SIG-M5 treated with dmso at 0.1 percent for 504 hours (cell line): ENCODE measurements around the gene PLXDC1.
"Not testable (repeated sequence)": the region's sequence is repeated elsewhere in the genome, so short reads cannot be mapped to it uniquely, and the experiment has no call there.

Experiments
- DNase-seq: peaks from one replicate; lab custom pipeline; 2025; ENCODE audit not compliant: unreplicated experiment; lab: John Stamatoyannopoulos, UW

PLXDC1 gene

DNA sequence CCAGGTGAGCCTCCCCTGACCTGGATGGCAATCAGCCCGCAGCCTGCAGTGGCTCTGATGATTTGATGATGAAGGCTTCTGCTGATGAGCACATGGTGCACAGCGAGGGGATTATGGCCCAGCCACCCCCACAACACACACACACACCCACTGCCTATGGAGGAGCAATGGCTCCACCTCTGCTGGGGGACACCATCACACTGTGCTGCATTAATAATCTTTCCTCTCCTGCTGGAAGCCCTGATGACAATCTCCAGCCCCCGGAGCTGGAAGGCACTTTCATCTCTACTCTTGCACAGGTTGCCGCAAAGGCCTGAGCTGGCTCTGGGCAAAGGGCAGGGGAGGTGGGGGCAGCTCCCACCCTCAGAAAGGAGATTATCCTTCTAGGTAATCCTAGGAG is 79.9 kb downstream of the PLXDC1 start:
- no peak for DNase-seq

DNA sequence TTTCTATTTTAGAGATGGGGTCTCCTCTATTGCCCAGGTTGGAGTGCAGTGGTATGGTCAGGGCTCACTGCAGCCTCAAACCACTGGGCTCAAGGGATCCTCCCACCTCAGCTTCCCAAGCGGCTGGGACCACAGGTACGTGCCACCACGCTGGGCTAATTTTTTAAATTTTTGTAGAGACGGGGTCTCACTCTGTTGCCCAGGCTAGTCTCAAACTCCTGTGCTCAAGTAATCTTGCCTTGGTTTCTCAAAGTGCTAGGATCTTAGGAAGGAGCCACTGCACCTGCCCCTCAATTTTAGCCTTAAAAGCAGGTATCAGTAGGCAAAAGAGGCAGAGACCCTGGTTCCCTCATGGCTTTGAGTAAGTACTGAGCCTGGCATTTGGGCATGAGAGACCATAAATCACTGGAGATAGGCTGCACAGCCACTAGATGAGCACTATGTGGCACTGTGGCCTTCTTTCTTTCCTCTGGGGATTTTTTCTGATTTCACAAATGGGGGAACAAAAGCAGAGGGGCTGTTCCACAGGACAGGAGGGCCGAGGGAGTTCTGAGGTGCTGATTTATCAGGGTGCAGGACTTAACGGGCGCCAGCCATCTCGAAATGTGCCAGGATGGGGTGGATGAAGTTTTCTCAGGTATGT is 82.2 kb downstream of the PLXDC1 start:
- DNase-seq, result peak; percentile 56

DNA sequence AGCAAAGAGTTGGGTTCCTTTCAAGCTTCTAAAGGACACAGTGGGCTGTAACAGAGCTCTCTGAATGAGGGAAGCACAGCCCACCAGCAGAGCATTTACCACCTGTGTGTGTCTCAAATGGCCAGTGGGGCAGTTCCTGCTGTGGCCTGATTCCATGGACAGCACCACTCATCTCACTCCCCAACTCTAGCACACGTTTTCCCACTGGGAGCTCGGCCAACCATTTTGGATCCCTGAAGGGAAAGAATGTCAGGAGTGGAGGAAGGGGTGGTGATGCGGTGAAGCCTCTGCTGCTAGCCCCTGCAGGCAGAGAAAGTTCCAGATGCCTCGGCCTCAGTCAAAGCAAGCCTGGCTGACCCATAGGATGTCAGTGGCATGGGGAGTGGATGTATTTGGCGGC is 86.6 kb downstream of the PLXDC1 start:
- no peak for DNase-seq

DNA sequence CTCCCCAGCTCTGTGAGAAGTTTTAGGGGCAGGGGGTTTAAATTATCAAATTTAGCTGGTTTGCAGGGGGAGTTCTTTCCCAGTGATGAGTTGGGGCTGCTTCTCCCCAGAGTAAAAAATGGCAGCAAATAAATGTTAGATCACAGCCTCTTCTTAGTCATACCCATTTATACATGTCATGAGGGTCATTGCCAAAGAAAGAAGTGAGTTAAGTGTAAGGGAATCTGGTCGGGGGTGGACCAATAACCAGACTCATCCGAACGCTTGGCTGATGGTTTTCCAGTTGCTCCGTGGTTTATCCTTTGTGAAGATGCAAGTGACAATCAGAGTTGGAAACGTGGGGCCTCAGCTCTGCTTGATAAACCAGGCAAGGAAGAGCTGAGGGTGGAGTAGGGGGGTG is 87.1 kb downstream of the PLXDC1 start:
- DNase-seq, result no peak

DNA sequence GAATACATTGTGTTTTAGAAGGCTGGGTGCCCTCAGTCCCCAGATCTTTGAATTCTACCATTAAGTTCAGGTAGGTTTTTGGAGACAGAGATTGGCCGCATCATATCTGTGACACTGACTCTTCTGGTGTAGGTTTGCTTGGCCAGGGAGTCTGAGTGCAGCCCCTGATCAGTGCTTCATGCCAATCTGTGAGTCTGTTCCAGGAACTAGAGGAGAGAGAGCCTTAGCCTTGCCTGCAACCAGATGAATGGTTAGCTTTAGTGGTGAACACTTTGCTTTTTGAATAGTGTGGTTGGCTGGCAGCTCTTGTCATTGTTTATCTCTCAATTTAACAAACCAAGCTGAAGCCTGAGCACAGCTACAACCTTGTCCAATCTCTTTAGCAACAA is 87.8 kb downstream of the PLXDC1 start:
- DNase-seq, result no peak

DNA sequence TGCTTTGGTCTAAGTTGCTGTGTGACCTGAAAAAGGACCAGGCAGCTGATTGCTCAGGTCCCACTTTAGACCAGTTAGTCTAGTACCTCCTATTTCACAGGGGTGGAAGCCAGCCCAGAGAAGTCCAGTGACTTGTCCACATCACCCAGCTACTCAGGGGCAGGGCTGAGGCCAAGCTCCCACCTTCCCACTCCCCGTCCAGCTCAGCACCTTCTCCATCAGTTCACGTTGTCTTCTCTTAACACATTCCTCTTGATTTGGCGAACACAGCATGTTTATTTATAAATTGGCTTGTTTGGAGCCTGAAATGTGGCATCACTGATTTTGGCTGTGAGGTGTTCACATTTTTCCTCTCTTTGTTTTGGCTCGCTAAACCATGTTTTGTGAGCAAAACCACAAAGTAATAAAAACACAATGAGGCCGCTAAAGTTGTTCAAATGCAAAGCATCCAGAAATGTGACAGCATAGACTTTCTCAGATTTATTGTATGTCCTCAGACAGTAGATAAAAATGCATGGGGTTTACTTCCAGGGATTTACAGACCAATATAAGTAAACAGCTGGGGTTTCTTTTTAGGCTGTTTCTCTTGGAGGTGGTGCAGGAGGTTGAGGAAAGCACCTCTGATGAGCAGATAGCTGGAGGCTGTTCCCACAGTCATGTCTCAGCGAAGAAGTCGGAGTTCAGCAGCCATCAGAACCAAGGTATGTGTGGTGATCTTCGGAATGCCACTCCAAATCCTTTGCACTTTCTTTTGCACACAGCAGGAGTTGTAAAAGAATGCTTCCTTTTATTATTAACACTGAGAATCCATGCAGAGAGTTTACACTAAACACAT is 88.4 kb downstream of the PLXDC1 start:
- DNase-seq, result no peak

DNA sequence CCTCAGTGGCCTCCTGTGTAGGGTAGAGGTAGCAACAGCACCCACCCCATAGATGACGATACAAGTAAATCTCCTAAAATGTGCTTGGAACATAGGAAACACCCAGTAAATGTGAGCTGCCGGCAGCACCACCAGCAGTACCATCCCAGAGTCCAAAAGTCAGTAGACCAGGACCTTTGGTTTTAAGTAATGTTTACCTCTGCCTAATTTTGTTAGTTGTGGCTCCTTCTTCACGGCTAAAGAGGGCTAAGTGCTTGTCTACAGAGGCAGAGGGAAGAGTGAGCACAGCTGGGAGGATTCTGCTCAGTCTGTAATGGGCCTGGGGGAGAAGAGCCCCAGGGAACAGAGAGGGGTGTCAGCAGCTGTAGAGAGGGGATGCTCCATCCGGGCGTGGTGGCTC is 92.9 kb downstream of the PLXDC1 start:
- no peak for DNase-seq

DNA sequence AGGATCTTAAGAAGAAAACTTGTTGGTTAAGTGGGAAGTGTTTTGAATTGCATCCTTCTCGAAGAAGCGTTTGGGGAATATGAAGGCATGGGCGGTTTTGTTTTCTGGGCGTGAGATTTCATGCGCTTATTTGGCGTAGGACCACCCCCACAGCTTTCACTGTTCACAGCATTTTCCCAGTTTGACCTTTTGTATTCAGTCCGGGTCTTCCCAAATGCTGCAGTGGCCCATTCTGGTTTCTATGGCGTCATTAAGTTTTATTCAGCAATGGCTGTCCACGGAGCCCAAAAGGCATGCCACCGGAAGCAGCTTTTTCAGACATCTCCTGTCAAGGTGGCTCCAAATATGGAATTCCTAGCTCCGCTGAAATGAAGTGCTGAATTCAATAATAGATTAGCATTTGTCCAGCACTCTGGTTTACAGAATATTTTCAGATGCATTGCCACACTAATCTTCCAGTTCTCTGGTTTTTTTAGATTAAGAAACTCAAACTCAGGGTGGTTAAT is 93.7 kb downstream of the PLXDC1 start:
- no peak for DNase-seq

DNA sequence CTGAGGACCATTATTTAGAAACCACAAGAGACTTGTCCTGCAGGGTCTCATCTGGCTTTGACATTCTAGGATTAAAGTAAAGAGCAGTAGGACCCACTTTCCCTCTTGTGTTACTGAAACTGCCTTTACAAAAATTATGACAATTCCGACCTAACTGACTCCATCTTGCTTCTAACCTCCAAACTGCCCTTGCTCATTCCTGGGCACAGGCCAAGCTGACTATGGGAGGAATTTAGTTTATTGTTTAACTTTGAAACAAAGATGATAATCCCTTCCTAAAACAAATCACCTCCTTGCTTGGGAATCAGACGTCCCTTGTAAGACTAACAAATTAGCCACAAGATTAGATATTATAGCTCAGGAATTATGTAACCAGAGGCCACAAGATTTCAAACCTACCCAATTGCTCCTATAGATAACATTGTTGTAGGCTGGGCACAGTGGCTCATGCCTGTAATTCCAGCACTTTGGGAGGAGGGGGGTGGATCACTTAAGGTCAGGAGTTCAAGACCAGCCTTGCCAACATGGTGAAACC is 97.3 kb downstream of the PLXDC1 start:
- DNase-seq, result no peak

DNA sequence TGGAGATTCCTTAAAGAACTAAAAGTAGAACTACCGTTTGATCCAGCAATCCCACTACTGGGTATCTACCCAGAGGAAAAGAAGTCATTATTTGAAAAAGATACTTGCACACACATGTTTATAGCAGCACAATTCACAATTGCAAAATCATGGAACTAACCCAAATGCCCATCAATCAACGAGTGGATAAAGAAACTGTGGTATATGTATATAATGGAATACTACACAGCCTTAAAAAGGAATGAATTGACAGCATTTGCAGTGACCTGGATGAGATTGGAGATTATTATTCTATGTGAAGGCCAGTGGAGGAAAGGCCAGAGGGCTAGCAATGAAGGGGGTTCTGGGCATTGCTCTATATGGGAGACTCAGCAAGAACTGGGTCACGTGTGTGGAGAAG is 99.0 kb downstream of the PLXDC1 start:
- not testable (repeated sequence) for DNase-seq

DNA sequence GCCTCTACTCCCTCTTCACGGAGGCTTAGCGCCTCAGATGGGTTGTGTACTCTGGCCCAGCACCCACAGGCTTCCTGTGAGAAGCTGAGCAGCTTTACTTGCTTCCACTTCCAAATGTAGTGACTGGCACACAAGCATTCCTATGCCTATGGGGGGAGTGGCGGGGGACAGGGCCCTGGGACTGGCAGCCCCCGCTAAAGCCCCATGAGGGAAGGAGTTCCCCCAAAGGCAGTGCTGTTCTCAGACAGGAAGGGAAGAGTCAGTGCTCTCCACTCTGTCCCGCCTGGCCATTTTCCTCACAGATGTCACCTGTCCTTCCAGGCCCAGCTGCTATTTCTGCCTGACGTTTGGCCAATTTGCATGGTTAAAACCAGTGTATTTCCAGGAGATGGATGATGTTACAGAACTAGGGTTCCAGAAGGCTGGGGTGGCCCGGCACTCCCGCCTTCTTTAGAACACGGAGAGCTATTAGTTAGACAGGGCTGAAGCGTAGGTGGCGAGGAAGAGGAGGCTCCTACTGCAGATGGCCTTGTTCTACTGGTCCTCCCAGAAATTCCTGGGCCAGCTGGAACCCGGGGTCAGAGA is 100.3 kb downstream of the PLXDC1 start:
- DNase-seq, result no peak

DNA sequence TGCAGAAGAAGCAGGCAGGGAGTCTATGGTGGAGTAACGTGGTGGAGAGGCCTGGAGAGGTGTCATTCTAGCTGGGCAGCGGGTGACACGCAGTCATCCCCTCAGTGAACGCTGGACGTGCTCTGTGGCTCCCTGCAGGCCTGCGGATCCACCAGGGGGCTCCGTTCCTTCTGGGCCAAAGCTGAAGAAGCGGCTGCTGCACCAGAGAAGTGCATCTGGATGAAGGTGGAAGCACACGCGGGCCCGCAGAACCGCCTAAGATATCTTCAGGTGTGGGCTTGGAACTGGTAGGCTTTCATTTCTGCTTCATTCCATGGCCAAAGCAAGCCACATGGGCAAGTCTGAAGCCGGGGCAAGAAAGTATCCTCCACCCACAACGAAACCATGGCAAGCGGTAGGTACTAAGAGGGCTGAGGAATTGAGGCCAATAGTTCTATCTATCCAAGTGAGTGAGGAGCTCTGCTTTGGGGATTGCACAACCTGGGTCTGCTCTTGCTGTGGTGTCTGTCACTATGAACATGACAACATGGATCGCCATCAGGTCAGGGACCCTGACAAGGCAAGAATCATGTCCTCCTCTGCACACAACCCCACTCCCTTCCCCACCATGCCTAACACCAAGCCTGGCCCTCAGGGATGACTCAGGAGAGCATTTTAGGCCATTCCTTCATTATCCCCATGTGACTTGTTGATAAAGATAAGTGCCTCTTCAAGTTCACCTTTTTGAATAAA is 105.3 kb downstream of the PLXDC1 start:
- no peak for DNase-seq

DNA sequence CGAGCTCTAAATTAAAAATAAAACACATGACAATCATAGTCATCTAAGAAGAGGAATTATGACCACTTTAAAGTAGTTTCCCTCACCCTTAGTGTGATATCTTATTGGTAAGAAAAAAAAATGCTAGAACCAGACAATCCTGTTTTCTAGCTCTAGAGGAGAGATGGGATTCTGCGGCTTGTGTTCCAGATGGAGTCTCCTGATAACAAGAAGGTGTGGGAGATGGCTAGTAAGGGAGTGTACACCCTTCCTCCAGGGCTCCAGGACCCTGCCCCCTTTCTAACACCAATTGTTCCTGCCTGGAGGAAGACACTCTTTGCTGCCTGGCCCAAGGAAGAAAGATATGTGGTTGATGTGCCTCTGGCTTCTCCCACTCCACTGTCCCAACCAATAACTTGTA is 115.4 kb downstream of the PLXDC1 start:
- DNase-seq, result no peak

DNA sequence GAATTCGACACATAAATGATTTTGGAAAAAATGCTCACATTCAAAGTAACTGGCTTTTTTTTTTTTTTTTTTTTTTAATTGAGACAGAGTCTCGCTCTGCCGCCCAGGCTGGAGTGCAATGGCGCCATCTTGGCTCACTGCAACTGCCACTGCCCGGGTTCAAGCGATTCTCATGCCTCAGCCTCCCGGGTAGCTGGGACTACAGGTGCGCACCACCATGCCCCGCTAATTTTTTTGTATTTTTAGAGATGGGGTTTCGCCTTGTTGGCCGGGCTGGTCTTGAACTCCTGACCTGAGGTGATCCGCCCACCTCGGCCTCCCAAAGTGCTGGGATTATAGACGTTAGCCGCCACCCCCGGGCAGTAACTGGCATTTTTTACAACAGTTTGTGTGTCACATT is 115.9 kb downstream of the PLXDC1 start:
- DNase-seq, result not testable (repeated sequence)

DNA sequence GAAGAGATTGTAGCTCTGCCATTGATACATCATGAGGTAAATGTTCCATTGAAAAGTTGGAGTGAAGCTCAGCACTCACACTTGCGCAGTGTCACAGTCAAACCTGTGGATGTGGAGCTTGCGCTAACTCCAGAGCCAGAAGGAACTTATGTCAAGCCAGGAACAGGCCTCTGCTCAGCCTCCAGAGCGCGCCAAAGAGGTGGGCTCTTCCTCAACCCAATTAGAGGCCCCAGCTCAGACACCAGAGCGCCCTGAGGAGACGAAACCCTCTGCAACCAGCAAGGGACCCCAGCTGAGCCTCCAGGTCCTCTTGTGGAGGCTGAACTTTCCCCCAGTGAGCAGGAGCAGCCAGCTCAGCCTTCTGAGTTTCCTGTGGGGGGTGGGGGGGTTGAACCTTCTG is 122.7 kb downstream of the PLXDC1 start:
- DNase-seq, result no peak

DNA sequence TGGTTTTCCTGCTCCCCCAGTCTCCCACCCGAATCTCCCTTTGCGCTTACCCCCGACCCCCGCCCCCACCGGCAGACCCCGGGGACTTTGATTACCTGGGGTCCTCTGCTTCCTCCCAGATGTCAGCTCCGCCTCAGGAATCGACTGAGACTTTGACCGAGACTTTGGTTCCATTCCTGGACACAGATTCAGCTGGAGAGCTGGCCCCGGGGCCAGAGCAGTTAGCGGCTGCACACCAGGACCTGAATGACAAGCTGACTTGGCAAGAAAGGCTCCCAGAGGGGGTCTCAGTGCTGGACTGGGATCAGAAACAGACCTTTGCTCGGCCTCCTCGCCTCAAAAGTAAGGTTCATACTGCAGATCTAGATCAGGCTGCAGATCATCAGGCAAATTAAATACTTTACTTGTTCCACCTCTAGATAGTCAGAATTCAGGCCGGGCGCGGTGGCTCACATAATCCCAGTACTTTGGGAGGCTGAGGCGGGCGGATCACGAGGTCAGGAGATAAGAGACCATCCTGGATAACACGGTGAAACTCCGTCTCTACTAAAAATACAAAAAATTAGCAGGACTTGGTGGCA is 123.9 kb downstream of the PLXDC1 start:
- DNase-seq, result no peak

DNA sequence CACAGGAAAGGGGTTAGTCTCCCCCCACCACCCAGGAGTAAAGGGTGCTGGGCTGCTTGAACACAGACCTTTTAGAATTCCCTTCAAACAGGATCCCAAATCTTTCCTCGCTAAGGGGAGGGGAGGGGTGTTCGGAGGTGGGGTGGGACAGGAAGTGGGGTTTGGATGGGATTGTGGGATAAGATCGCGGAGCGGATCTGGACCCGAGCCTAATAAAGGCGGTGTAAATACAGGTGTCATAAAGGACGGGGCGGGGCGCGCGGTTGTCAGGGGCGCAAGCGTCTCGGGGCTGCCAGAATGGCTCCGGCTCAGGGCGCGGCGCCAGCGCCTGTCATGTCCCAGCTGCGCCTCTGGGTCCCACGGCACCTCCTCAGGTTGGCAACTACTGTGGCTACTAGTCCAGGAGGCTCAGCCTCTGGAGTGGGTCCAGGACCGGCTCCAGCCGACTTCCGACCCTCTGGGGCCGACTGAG is 124.4 kb downstream of the PLXDC1 start:
- DNase-seq, result no peak

DNA sequence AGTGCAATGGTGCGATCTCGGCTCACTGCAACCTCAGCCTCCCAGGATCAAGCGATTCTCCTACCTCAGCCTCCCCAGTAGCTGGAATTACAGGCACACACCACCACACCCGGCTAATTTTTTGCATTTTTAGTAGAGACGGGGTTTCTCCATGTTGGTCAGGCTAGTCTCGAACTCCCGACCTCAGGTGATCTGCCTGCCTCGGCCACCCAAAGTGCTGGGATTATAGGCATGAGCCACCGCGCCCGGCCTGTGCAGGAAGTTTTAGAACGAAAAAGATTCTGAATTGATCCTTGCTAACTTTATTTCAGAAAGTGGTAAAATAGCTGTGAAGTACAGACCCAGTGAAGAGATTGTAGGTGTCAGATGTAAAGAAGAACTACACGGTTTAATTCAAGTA is 125.1 kb downstream of the PLXDC1 start:
- DNase-seq, result not testable (repeated sequence)

DNA sequence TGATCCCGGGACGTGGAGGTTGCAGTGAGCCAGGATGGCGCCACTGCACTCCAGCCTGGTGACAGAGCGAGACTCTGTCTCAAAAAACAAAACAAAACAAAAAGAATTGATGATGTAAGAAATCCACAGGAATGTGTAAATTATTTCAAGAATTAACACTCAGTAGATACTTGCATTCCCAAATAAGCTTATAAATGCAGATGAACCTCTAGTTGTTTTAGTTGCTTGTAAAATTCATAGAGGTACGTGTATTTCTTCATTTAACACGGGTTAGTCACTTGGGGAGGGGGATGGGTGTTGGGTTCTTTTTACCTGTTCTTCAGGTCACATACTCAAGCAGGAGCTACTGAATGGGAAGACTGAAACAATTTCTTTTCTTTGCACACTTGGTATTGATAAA is 128.5 kb downstream of the PLXDC1 start:
- DNase-seq, result no peak

DNA sequence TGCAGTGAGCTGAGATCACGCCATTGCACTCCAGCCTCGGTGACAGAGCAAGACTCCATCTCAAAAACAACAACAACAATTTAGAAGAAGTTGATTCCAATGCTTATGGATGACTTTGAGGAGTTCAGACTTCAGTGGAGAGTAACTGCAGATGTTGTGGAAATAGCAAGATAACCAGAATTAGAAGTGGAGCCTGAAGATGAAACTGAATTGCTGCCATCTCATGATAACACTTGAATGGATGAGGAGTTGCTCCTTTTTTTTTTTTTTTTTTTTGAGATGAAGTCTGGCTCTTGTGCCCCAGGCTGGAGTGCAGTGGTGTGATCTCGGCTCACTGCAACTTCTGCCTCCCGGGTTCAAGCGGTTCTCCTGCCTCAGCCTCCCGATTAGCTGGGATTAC is 131.4 kb downstream of the PLXDC1 start:
- not testable (repeated sequence) for DNase-seq
